Epithelial cell of proximal tubule (primary cell): ENCODE measurements around the gene ARHGAP26. TPM values are rescaled to one million over a fixed set of nuclear protein-coding genes. Genes with fewer than 3 reads are reported as not detected.
"Not testable (repeated sequence)": the region's sequence is repeated elsewhere in the genome, so short reads cannot be mapped to it uniquely, and the experiment has no call there.

Experiments used
- DNase-seq: peaks from one replicate; pipeline ENCODE4 v3.0.0-alpha.2; 2011; ENCODE audit warnings: low read depth
- H3K4me3 ChIP-seq: 2 replicates; pipeline ENCODE4 v1.5.1; 2011; ENCODE audit warnings: low read depth, mild to moderate bottlenecking, low read length
- total RNA-seq: library from RNA; depleted of rRNA; stranded (reverse); fragments of >200 nt; gene quantifications from 2 replicates; pipeline ENCODE4 v1.2.3, GENCODE V29; 2015
- TF ChIP-seq, protein P1 (sequence below): conservative IDR thresholded peaks from 2 replicates; pipeline ENCODE4 v1.5.1; 2012; ENCODE audit warnings: low read depth, mild to moderate bottlenecking, low read length

Gene ARHGAP26
- total RNA-seq, 1 donor from 2014 or later = 7.0 TPM

DNA sequence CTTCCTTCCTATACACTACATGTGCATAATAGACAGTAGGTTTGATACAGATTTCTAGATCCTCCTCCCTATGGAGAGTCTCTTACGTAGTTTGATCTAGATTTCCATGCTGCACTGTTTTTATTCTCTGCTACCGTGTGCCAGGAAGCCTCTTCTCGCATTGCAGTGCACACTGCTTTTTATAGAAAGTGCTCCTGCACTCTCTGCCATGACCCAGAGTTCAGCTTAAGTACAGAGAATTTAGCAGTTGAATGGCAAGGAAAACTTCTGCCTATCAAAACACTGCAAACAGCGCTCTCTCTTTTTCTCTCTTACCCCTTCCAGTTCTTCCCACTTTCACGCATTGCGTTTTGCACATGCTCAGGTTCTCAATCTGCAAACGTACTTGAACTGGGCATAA, 187.4 kb downstream of the ARHGAP26 start:
- DNase-seq = no peak
- H3K4me3 ChIP-seq = no peak overlapping the region
- TF ChIP-seq, protein P1, sequence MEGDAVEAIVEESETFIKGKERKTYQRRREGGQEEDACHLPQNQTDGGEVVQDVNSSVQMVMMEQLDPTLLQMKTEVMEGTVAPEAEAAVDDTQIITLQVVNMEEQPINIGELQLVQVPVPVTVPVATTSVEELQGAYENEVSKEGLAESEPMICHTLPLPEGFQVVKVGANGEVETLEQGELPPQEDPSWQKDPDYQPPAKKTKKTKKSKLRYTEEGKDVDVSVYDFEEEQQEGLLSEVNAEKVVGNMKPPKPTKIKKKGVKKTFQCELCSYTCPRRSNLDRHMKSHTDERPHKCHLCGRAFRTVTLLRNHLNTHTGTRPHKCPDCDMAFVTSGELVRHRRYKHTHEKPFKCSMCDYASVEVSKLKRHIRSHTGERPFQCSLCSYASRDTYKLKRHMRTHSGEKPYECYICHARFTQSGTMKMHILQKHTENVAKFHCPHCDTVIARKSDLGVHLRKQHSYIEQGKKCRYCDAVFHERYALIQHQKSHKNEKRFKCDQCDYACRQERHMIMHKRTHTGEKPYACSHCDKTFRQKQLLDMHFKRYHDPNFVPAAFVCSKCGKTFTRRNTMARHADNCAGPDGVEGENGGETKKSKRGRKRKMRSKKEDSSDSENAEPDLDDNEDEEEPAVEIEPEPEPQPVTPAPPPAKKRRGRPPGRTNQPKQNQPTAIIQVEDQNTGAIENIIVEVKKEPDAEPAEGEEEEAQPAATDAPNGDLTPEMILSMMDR = no peak

DNA sequence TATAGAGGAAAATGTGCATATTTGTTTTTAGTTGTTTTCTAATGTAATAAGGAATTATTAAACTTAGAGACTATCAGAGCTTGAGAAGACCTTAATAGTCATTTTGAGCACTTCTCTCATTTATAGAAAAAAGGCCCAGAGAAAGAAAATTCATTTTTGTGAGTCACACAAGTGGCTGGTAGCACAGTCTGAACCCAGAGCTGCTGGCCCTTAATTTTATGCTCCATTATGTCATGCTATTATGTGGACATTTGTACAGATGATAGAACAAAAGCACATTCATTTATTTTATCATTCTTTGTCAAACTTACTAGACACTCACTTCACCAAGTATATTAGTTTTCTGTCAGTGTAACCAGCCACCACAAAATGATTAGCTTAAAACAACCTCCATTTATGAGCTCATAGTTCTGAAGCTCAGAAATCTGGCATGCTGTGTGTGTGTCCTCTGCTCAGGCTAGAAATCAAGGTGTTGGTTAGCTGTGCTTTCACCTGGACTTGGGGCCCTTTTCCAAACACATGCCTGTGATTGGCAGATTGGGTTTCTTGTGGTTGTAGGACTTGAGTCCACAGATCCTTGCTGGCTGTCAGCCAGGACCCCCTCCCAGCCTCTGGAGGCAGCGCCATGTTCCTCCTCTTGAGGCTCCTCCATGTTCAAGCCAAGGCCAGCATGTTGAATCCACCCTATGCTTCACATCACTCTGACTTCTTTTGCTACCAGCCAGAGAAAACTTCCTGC, 188.9 kb downstream of the ARHGAP26 start:
- TF ChIP-seq, protein P1 = no peak
- H3K4me3 ChIP-seq = no peak overlapping the region
- DNase-seq = no peak

DNA sequence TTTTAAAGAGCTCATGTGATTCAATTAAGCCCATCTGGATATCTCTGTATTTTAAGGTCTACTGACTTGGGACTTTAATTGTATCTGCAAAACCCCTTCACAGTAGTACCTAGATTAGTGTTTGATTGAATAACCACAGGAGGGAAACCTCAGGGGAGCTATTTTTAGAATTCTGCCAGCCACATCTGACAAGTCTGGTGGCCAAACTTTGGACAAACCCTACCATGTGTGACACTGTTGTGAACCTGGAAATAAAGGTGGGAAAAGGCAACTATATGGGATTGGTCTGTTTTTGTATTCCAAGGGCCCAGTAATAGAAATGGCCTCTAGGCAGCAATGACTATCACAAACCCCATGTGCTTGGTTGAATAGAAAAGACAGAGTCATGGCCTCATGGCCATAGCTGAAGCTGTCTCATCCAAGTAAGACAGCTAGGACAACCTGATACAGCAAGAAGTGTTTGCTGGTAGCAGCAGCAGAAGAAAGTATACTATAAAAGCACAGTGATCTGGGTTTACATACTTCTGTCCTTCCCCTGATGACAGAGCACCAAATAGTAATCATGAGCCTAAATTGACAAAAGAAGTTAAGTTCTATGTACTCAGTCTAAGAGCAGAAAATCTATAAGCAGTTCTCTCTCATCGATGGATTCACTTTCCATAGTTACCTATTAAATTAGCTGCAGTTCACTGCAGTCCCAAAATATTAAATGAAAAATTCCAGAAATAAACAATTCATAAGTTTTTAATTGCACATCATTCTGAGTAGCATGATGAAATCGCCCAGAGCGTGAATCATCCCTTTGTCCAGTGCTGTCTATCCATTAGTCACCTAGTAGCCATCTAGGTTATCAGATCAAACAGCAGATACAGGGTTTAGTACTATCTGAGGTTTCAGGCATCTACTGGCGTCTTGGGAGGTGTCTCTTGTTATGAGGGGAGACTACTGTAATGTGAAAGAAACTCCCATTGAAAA, 189.8 kb downstream of the ARHGAP26 start:
- DNase-seq = no peak
- no peak overlapping the region for H3K4me3 ChIP-seq
- TF ChIP-seq, protein P1 = no peak

DNA sequence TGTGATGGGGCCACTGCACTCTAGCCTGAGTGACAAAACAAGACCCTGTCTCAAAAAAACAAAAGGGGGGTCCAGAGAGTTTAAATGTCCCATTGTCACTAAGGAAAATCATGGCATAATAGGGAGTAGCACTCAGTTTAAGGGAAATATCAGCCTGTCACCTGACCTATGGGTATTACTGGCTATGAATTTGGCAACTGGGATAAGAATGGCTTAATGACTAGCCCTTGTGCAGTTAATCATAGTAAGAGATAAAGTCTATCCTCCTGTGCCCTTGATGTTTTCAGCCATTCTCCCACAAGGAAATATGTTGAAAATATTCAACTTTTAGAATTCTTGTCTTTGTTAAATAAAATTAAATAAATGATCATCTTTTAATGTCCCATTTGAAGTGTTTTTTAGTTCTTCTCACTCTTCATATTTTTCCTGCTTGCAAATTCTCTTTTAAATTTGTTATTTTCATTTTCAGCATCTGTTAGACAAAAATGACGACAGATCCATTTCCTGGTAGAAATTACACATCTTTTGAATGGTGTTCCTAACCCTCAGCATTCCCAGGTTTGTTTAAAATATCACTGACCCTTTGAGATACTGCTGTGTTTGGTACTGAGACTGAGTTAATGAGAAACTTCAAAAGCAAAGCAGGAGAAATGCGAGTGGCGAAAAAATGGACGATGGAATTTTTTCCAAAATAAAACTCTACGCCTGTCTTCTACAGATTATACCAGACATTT, 191.4 kb downstream of the ARHGAP26 start:
- TF ChIP-seq, protein P1 = no peak
- no peak overlapping the region for H3K4me3 ChIP-seq

DNA sequence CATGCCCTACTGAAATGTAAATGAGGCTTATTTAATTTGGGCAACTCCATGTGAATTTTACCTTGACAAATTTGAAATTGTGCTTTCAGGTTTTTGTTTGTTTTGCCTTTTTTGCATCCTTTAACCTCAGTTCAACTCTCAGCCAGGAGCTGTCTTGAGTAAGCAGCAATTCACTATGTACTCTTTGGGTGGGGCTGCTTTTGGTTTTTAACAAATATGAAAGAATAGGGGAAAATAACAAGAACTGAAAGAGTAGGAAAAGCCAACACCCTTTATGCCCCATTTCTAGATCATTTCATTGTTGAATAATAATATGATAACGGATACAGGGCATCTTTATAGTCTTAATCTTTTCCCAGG, 192.0 kb downstream of the ARHGAP26 start:
- DNase-seq = no peak
- TF ChIP-seq, protein P1 = no peak

More for the DNA sequence above, 191.4 kb downstream of the ARHGAP26 start:
- DNase-seq = no peak

DNA sequence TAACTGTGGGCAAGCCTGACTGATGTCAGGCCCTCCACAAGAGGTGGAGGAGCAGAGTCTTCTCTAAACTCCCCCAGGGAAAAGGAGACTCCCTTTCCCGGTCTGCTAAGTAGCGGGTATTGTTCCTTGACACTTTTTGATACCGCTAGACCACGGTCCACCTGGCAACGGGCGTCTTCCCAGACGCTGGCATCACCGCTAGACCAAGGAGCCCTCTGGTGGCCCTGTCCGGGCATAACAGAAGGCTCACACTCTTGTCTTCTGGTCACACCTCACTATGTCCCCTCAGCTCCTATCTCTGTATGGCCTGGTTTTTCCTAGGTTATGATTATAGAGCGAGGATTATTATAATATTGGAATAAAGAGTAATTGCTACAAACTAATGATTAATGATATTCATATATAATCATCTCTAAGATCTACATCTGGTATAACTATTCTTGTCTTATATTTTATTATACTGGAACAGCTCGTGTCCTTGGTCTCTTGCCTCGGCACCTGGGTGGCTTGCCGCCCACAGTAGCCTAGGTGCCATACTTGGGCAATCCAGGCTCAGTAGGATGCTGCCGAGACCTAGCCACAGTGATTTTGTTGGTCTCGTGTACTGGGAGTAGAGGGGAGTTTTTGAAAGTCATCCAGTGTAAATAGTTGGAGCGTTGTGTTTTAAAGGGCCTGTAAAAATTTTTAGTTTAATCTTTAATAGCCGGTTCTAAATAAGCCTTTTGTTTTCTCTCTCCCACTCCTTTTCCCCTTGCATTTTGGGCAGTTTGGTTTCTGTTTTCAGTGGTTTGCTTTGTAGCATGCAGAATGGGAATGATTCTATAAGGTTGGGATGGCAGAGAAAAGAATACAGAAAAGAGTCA, 195.3 kb downstream of the ARHGAP26 start:
- TF ChIP-seq, protein P1 = peak; percentile 39
- H3K4me3 ChIP-seq, DNase-seq: not testable (repeated sequence)

More for the DNA sequence above, 192.0 kb downstream of the ARHGAP26 start:
- no peak overlapping the region for H3K4me3 ChIP-seq
